SIG-M5 treated with dmso at 0.1 percent for 504 hours (cell line): ENCODE results near the gene NR2F1-AS1.

Source experiments
- DNase-seq: peaks from one replicate; lab custom pipeline; 2025; ENCODE audit not compliant: unreplicated experiment; lab: John Stamatoyannopoulos, UW

The NR2F1-AS1 gene

GRCh38 chr5:93580927-93581445, at the start of gene NR2F1-AS1:
Gene NR2F1-AS1 (minus strand): TSS chr5:93581219.
- DNase-seq, result no peak

GRCh38 chr5:93626801-93627200, 45.8 kb upstream of the NR2F1-AS1 start:
- DNase-seq, result no peak

- DNase-seq, result no peak
These were observed 42.1 kb upstream of the NR2F1-AS1 start for GRCh38 chr5:93623153-93623552.

DNA sequence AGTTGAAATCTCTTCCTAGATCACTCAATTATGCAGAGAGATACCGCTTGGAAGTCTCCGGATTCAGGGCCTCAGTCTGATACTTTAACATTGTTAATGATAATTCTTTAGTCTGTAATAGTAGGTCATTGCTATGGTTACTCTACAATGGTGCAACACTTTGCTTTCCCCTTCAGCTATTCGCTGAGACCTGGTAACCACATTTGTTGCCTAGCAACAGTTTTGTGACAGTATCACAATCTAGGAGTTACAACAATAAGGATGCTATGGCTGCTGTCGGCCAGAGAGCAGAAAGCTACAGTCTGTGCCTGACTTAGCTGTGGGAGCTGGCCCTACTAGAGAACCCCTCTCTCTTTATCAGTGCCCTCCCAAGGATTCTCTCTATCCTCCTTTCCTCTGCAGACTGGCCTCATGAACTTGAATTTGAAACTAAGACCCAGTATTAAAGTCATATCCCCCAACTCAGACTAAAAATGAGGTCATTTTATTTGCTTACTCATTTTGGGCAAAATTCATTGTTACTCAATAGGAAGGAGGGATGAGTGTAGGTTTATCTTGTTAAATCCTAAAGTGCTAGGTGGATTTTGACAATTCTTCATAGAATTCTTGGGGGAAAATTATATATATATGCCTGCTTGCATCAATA, 41.3 kb upstream of the NR2F1-AS1 start:
- DNase-seq, result peak; percentile 70

- no peak for DNase-seq
These were observed 40.3 kb upstream of the NR2F1-AS1 start for GRCh38 chr5:93621327-93621798.

- DNase-seq, result peak; percentile 57
These were observed 39.7 kb upstream of the NR2F1-AS1 start for GRCh38 chr5:93620487-93621326.

GRCh38 chr5:93616538-93617174, 35.6 kb upstream of the NR2F1-AS1 start:
- DNase-seq, result no peak

DNA sequence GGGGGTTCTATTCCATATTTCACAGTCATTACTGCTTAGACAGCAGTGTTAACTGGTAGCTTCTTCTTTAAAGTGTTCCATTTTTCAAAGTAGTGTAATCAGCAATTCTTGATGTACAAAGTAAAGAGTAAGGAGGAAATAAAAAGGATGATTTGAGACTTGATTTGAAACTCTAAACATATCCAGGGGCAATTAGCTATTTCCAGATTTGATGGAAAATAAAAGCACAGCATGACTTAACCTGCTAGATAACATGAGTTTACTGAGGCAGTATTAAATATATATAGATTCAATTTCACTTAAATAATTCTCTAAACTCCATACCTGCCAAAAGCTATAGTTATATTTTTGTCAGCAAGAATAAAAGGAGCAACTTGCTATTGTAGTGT, 31.8 kb upstream of the NR2F1-AS1 start:
- no peak for DNase-seq

DNA sequence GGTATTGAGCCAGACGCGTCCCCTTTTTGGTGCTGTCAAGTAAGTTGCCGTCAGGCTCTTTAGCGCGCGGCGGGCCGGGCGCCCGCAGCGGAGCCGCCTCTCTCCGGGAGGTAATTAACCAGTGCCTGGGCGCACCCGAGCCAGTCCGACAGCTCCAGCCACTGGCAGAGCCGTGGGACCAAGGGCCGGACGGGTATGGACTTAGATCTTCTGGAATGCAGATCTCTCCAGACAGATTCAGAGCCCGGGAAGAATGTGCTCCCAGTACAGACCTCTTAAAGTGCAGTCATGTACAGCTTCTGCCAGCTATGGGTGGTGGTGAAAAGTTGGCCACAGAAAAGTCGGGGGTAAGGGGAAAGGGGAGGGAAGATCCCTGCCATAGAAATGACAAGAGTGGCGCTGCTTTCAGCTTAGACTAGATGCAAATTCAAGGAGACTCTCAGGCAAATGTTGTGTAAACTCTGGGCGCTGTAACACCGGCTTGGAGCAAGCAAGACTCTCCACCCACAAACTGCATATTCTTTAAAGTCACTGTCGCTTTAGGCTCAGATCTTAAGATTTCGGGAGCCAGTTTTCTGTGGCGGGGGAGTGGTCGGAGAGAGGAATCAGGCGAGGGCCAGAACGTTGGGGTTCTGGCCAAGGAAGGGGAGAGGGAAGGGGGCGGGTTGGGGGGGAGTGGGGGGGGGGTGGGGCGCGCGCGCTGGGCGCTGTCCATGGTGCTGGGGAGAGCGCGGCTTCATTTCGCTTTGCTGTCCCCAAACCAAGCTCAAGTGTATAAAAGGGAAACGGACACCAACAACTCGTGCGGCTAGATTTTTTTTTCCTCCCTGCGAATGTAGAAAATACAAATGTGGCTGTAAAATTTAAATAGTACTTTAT, 31.2 kb upstream of the NR2F1-AS1 start:
- DNase-seq, result peak; percentile 20

DNA sequence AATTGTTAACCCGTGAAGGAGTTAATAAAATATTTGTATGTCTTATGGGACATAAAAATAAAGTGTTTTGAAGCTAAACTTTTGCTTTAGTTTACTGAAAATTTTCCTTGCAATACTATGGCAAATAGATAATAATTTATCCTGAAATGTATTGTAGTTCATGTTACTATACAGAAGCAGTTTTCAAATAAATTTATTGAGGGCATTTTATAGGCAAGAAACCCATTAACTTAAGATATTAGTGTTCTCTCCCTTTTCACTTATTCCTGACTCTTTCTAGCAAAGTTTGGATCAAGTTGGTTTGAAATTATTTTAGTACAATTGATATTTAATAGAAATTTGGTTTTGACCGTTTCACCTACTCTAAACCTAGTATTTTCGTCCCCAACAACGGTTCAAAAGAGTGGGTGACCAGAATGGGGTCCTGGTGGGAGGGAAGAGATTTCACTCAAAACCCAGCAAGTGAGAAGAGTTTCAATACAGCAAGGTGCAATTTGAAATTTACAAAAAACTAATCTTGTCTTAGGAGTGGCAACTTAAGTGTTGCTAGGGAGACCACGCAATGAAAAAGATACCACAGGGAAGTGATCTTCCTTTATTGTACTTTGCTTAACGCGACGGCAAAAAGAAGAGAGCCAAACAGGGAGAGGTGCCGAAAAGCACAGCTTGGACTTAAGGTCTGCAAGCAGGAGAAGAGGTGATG, 30.4 kb upstream of the NR2F1-AS1 start:
- DNase-seq, result no peak

GRCh38 chr5:93610581-93611272, 29.7 kb upstream of the NR2F1-AS1 start:
- no peak for DNase-seq

DNA sequence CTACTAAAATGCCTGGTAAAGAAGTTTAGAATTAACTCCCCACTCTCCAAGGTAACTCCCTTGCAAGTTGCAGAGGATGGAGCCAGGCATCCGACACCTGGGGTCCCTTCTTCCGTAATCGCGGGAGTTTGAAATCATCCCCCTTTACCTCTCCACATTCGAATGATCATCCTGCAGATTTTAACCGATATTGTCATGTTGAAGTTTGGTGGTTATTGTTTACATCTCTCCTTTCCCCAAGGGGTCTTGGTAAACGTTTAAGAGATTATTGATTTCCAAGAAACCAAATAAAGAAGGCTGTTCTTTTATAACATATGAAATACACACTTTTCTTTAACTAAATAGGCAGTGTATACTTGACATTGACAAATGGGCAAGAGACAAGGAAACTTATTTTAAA, 28.7 kb upstream of the NR2F1-AS1 start:
- no peak for DNase-seq

DNA sequence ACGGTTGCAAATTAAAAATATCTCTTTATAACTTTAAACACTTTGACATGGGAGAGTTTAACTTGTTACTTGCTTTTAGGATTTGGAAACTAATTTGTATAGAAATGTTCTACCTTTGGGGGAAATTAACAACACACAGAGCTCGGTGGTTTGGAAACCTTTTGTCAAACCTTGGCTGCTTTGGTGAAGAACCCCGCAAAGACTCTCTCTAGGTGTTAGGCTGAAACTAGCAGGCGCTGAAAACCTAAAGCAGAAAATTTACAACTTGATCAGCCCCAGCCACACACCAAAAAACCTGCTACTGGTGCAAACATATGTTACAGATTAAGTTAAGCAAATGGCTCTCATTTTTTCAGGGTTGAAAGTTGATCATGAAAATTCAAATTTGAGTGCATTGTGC, 27.8 kb upstream of the NR2F1-AS1 start:
- no peak for DNase-seq

DNA sequence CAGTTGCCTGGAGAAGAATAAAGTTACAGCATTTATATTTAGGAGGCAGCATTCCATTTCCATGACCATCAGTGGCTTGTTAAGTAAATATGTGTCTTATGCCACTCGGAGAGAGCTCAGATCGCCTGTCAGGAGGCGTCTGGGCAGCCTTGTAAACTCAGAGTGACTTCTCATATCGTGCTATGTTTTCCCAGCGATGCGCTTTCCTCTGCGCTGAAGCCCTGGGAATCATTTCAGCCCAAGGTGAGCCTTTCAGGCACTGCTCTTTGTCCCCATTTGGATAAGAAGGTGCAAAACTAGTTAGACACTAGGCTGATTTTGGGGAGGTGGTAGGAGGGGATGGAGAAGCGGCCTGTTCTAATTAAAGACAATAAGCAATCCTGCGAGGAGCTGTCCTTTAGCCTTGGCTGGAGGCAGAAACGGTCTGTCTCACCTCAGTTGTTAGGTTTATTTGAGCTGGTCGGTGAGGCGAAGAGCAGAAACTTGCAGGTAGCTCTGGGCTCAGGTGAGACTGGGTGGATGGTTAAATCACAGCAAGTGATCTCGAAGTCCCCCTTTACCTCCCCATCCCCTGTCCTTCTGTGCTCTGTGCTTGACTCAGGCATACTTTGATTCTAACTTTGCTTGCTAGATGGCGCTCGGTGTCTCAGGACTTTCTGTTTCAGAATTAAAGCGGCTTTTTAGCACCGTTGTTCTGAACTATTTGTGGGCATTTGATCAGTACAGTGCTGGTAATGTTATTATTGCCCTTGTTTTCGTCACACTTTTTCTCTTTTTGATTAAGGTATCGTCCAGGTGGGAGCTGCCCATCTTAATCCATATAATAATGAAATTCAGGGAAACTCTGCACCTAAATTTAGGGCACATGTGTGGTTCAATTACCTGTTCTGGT, 26.6 kb upstream of the NR2F1-AS1 start:
- peak; percentile 65 for DNase-seq

GRCh38 chr5:93606382-93606752, 25.3 kb upstream of the NR2F1-AS1 start:
- DNase-seq, result no peak

GRCh38 chr5:93604644-93605515, 23.9 kb upstream of the NR2F1-AS1 start:
- no peak for DNase-seq

GRCh38 chr5:93603793-93604643, 23.0 kb upstream of the NR2F1-AS1 start:
- no peak for DNase-seq
